ENCODE data around the gene INMT. TPM values are rescaled to one million over a fixed set of nuclear protein-coding genes. Genes with fewer than 3 reads are reported as not detected.

The INMT gene
- total RNA-seq, 1 donor from 2014 or later, result 1.5 TPM

- no peak for ATAC-seq
These were observed 1.0 kb downstream of the INMT start for GRCh38 chr7:30752979-30753378.

GRCh38 chr7:30754315-30754877, 2.5 kb downstream of the INMT start:
- ATAC-seq, result no peak

DNA sequence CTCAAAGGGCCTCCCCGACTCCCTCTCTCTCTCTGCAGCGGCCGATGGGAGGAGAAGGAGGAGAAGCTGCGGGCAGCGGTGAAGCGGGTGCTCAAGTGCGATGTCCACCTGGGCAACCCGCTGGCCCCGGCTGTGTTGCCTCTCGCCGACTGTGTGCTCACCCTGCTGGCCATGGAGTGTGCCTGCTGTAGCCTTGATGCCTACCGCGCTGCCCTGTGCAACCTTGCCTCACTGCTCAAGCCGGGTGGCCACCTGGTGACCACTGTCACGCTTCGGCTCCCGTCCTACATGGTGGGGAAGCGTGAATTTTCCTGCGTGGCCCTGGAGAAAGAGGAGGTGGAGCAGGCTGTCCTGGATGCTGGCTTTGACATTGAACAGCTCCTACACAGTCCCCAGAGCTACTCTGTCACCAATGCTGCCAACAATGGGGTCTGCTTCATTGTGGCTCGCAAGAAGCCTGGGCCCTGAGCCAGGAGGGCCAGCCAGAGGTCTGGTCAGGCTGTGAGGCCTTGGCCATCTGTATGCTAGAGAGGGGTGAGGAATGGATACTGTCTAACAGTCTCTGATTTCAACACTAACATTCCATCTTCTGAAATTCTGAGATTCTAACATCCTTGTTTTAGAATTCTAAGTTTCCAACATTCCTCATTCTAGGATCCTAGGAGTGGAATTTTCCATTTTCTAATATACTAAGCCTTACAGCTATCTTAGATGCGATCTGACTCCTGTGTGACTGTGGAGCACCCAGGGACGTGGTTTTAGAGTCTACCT, 3.6 kb downstream of the INMT start:
- ATAC-seq, result no peak

- no peak for ATAC-seq
These were observed 5.4 kb downstream of the INMT start for GRCh38 chr7:30757342-30757692.

DNA sequence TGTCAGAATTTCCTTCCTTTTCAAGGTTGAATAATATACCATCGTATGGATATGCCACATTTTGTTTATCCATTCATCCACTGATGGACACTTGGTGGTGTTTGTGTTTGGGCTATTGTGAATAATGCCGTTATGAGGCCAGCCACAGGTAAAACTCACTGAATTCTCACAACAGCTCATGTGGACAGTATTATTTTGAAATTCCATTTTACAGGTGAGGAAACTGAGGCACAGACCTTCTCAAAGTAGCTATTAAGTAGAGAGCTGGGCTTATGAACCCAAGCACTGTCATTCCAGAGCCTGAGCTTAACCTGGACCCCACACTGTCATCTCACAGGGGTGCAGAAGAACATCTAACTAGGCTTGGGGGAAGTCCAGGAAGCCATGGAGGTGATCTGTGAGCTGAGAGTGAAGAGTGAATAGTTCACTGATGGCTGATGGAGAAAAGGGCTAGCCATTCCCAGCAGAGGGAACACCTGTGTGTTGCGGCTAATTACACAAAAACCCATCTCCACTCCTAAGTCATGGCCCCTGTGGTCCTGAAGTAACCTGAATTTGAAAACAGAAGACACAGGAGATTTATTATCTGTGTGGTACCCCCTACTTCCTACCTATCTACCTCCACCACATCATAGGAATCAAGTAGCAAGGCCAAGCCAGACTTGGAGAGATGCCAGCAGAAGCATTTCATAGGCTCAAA, 8.7 kb downstream of the INMT start:
- no peak for ATAC-seq

- no peak for ATAC-seq
These were observed 9.6 kb downstream of the INMT start for GRCh38 chr7:30761214-30762156.

- ATAC-seq, result no peak
These were observed 12.4 kb downstream of the INMT start for GRCh38 chr7:30764030-30764975.

DNA sequence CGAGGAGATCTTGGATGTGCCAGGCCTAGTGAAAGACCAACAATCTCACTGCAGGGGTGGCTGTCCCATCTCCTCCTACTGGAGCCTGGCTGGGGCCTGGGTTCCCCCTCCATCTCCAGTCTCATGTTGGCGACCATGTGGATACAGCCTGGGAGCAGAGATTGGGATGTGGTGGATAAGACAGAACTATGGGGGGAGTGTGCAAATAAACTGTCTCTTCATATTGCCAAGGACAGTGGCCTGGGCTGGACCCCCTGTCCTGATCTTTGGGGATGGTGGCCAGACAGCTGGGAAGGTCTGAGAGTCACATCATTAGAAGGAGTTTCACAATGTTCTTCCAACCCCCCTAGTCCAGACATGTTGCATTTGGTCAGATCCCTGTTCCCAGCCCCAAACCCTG, 13.5 kb downstream of the INMT start:
- no peak for ATAC-seq

DNA sequence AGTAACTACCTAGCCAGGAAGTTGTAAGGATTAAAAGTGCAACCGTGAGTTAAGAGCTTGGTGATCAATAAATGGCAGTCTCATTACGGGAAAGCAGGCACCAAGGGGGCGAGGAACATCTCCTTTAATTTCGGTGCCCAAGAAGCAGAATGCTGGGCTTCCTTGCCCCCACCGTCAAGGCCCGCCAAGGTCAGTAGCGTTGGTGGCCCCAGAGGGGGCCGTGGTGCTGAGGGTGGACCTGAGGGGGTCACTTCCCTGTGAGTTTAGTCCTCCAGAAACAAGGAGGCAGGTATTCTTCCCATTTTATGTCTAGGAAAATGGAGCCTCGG, 18.9 kb downstream of the INMT start:
- no peak for ATAC-seq

DNA sequence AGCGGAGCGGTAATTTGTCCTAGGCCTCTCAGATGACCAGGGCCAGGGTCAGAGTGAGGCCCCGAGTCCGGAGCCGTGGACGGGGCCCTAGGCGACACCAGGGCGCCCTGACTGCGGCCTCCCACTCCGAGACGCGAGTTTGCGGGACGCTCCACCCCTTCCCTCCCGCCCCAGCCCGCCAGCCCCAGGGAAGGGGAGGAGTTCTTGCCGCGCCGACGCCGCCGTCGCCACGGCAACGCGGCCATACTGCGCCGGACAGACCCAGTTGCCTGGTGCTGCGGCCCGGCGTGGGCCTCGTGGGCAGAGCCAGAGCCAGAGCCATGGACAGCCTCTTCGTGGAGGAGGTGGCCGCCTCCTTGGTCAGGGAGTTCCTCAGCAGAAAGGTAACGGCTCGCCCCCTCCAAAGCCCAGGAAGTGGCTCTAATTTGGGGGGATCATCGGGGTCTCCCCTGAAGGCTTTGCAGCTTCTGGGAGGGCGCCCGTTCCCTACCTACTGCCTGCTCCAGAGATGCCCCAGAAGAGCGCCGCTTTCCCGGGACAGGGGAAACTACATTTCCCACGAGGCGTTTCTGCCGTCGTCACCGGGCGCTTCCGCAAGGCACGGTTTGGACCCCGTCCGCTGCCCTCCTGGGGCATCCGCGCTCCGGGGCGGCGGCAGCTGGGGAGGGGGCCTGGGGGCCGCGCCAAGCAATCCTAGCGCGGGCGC, 19.4 kb downstream of the INMT start, which contains the start of gene MINDY4:
Gene MINDY4, plus strand, starts transcription at position 244 of the 706 bp plus-strand sequence. Its CDS starts 77 bp downstream, at position 321.
- peak; percentile 88 for ATAC-seq

DNA sequence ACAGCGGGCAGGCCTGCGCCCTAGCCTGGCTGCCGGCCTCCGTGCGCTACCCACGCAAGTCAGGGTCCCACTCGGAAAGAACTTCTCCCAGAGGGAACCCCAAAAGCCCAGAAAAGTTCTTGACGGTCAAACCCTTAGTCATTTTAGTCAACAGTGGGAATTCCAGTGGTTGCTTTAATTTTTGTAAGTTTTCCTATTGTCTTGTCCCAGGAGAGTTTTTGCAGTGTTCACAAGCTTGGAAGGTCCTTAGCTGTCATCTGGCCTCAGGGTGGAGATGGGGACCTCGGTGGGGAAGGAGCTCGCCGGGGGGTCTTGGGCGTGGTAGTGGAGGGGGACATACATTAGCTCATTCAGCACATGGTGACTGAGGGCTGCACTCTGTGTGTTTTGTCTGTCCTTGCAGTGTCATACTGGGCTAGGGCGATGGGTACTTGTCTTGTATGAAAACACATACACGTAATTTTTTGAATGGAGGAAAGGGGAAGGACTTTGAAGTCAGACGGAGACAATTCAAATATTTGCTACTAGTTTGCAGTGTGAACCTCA, 20.0 kb downstream of the INMT start:
- ATAC-seq, result no peak

GRCh38 chr7:30772984-30773383, 21.0 kb downstream of the INMT start:
- no peak for ATAC-seq

DNA sequence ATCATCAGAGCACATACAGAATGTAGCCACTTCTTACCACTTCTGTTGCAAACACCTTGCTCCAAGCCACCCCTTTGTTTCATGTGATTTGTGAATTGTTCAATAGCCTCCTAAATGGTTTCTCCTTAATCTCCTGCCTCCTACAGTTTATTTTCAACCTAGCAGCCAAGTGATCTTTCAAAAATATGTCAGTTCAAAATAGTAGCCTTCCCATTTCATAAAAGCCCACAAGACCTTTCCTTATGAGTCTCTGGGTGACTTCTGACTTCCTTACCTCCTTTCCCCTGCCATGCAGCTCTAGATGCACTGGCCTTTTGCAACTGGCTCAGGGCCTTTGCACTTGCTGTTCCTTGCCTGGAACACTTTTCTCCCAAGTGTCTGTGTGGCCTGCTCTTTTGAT, 24.1 kb downstream of the INMT start:
- no peak for ATAC-seq

- ATAC-seq, result no peak
These were observed 25.0 kb downstream of the INMT start for GRCh38 chr7:30776971-30777370.

GRCh38 chr7:30778255-30779025, 26.5 kb downstream of the INMT start:
- ATAC-seq, result no peak

DNA sequence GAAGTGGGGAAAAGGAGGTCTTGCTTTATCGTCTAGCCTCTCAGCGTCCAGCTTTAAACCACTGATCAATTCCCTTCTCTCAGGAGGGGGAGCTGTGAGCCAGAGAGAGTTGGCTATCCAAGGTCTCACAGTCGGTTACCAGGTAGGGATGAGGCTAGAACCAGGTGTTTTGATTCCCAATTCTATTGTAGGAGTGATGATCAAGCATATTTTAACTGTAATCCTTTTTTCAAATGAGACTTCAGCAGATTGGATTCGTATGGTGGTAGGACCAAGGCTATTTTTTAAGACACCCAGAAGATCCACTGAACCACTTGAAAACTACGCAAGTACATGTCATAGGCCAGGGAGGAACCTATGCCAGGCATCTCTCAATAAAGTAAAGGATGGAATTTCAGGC, 27.6 kb downstream of the INMT start:
- no peak for ATAC-seq

GRCh38 chr7:30780941-30781340, 29.0 kb downstream of the INMT start:
- no peak for ATAC-seq

DNA sequence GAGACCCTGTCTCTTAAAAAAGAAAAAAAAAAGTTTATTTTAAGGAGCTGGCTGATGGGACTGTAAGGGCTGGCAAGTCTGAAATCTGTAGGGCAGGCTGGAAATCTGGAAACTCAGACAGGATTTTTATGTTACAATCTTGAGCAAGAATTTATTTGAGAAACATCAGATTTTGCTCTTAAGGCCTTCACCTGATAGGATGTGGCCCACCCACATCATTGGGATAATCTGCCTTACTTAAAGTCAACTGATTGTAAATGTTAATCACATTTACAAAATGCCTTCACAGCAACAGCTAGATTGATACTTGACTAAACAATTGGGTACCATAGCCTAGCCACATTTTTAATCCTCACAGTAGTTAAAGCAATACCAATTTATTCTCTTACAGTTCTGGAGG, 30.8 kb downstream of the INMT start:
- ATAC-seq, result no peak

DNA sequence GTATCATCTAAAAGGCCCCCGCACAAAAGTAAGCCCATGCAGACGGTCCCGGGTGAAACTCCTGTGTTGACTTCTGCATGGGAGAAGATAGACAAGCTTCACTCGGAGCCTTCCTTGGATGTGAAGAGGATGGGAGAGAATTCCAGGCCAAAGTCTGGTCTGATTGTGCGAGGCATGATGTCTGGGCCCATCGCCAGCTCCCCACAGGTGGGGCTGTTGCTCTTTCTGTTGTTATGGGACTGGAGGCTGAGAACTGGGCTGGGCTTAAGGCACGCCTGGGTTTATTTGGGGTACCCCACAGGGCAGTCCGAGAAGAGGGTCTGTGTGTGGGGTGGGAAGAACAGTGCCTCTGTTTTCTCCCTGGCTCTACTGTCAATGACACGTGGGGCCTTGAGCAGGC, 33.9 kb downstream of the INMT start:
- ATAC-seq, result no peak

GRCh38 chr7:30787486-30787885, 35.6 kb downstream of the INMT start:
- ATAC-seq, result no peak

All from esophagus mucosa (tissue), 1 donor.